ENCODE measurements around the gene AGAP2.
"Not testable (repeated sequence)": the region's sequence is repeated elsewhere in the genome, so short reads cannot be mapped to it uniquely, and the experiment has no call there.

AGAP2 gene

GRCh38 chr12:57688931-57689330 lies 49.6 kb downstream of the AGAP2 start:
- no peak for DNase-seq

- no peak for DNase-seq
These were observed 50.7 kb downstream of the AGAP2 start for GRCh38 chr12:57687862-57688261.

GRCh38 chr12:57679697-57680096 lies 58.8 kb downstream of the AGAP2 start:
- DNase-seq: no peak

GRCh38 chr12:57677947-57678346 lies 60.6 kb downstream of the AGAP2 start:
- not testable (repeated sequence) for DNase-seq

- no peak for DNase-seq
These were observed 63.9 kb downstream of the AGAP2 start for GRCh38 chr12:57674691-57675090.
